GM12892 (cell line): ENCODE data around the gene PSAPL1.

Source experiments
- POLR2A ChIP-seq: IDR thresholded peaks from 2 replicates; pipeline ENCODE4 v1.6.1; 2011; ENCODE audit warnings: low read depth, low read length, control low read depth
- POLR2AphosphoS5 ChIP-seq: IDR thresholded peaks from 2 replicates; pipeline ENCODE4 v1.6.1; 2011; ENCODE audit warnings: low read depth, low read length, control low read depth

GRCh38 chr4:7391637-7392437 lies 42.9 kb downstream of the PSAPL1 start:
- TF ChIP-seq POLR2A (no peak), POLR2AphosphoS5 (no peak)
